BE2C (cell line): Measurements from ENCODE around the gene EDNRA.

ENCODE experiments used
- DNase-seq: peaks from one replicate; pipeline ENCODE4 v3.0.0-alpha.2; 2020
- H3K27me3 ChIP-seq: fragments of 250-450 bp; sonication (Bioruptor Pico); 2 replicates; pipeline ENCODE4 v1.5.1; 2020; ENCODE audit warnings: mild to moderate bottlenecking
- H3K36me3 ChIP-seq: fragments of 250-450 bp; sonication (Bioruptor Pico); 2 replicates; pipeline ENCODE4 v1.5.1; 2020; ENCODE audit warnings: mild to moderate bottlenecking
- H3K4me1 ChIP-seq: fragments of 250-450 bp; sonication (Bioruptor Pico); 2 replicates; pipeline ENCODE4 v1.5.1; 2020
- H3K4me3 ChIP-seq: 2 replicates; pipeline ENCODE4 v1.5.1; 2011; ENCODE audit warnings: low read depth, low read length
- H3K9me3 ChIP-seq: fragments of 250-450 bp; sonication (Bioruptor Pico); 2 replicates; pipeline ENCODE4 v1.5.1; 2020
- CTCF ChIP-seq: IDR thresholded peaks from 2 replicates; pipeline ENCODE4 v1.5.1; 2012; ENCODE audit warnings: mild to moderate bottlenecking, low read depth, low read length

Gene EDNRA

DNA sequence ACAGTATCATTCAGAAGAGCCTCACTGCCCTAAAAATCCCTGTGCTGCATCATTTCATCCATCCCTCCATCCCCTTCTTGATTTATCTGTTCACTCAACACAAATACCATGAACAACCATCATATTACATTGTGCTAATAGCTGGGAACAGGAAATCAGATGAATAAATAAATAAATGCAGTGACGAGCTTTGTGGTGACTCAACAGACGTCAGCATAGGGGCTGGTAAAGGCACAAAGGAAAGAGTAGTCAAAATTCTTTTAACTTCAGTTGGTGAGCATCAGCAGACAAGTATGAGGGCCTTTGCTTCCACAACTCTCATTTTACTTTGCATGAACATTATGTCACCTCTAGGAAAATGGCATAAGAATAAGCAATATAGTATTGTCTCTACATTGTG is 65.5 kb downstream of the EDNRA start:
- TF ChIP-seq CTCF, result no peak
- no peak for DNase-seq

DNA sequence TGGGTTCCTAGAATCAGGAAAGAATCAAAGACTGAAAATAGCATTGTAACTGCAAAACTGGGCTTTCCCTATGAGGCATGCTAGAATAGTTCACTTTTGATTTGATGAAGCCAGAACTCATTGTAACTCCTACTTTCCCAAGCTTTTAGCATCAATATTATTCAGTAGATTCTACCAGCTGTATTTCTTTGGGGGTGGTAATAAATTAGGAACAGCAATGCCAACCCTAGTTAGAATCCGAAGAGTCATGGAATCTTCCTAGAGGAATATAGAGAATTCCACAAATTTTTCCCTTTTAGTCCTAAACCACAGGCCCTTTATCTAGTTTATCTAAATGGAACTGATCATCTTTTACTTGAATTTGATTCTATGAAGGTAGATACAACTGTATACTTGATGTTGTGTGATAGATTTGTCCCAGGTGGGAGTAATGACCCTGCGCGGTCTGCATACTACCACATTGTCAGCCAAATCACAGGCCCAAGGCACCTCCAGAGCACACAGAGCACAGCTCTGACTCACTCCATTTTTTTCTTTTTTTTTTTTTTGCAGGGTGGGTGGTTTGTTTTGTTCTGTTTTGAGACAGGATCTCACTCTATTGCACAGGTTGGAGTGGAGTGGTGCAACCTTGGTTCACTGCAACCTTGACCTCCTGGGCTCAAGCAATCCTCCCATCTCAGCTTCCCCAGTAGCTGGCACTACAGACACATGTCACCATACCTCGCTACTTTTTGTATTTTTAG is 66.6 kb downstream of the EDNRA start:
- no peak for DNase-seq
- no peak for TF ChIP-seq CTCF
- Histone ChIP-seq H3K27me3 (no peaks in the 10 kb centered on the region), H3K36me3 (peaks cover 17% of the 10 kb centered on the region), H3K4me1 (0 out of 2 replicates have a peak, but pooled peaks cover 3% of the 10 kb centered on the region), H3K4me3 (no peak overlapping the region), H3K9me3 (no peaks in the 10 kb centered on the region)

More for the DNA sequence above, 65.5 kb downstream of the EDNRA start:
- Histone ChIP-seq H3K4me3 (no peak overlapping the region), H3K9me3 (no peaks in the 10 kb centered on the region), H3K27me3 (no peaks in the 10 kb centered on the region), H3K4me1 (0 out of 2 replicates have a peak, but pooled peaks cover 3% of the 10 kb centered on the region), H3K36me3 (peaks cover 22% of the 10 kb centered on the region)

- no peak for TF ChIP-seq CTCF
- Histone ChIP-seq H3K9me3 (no peaks in the 10 kb centered on the region), H3K27me3 (no peaks in the 10 kb centered on the region), H3K4me1 (0 out of 2 replicates have a peak, but pooled peaks cover 3% of the 10 kb centered on the region), H3K36me3 (peaks cover 14% of the 10 kb centered on the region), H3K4me3 (no peak overlapping the region)
- DNase-seq, result no peak
Observed at GRCh38 chr4:147548256-147548655, 67.4 kb downstream of the EDNRA start.

- Histone ChIP-seq H3K36me3 (no peaks in the 10 kb centered on the region), H3K27me3 (no peaks in the 10 kb centered on the region), H3K4me3 (0 out of 2 replicates have a peak overlapping the region, but pooled peaks have one; percentile 4), H3K9me3 (no peaks in the 10 kb centered on the region), H3K4me1 (0 out of 2 replicates have a peak, but pooled peaks cover 3% of the 10 kb centered on the region)
- no peak for TF ChIP-seq CTCF
- peak; percentile 51 for DNase-seq
Observed at GRCh38 chr4:147550626-147551246, 69.8 kb downstream of the EDNRA start.

DNA sequence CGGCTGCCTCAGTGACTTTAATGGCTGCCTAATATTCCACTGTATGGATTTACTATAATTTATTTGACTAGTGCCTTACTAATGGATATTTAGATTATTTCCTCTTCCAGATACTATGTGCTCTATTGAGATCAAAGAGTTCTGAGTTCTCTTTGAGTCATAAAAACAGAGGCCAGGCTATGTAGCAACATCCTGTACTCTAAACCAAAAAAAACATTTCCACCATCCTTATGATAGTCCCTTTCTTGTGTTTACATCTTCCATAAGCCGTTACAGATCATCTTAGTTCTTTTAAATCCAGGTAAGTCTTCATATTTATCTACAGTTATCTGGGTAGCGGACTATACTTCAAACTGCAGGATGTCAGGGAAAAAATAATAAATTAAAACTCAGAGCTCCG is 79.7 kb downstream of the EDNRA start:
- no peak overlapping the region for H3K4me3 ChIP-seq
- TF ChIP-seq CTCF, result no peak
- H3K36me3 ChIP-seq, result no peaks in the 10 kb centered on the region
- DNase-seq, result no peak
- peaks cover 5% of the 10 kb centered on the region for H3K4me1 ChIP-seq
- 0 out of 2 replicates have a peak, but pooled peaks cover 4% of the 10 kb centered on the region for H3K9me3 ChIP-seq
- no peaks in the 10 kb centered on the region for H3K27me3 ChIP-seq

- no peak for DNase-seq
- H3K36me3 ChIP-seq, result no peaks in the 10 kb centered on the region
- no peak overlapping the region for H3K4me3 ChIP-seq
- 0 out of 2 replicates have a peak, but pooled peaks cover 4% of the 10 kb centered on the region for H3K9me3 ChIP-seq
- no peak for TF ChIP-seq CTCF
- H3K4me1 ChIP-seq, result peaks cover 9% of the 10 kb centered on the region
- H3K27me3 ChIP-seq, result no peaks in the 10 kb centered on the region
Observed at GRCh38 chr4:147566762-147567161, 85.9 kb downstream of the EDNRA start.
